Keratinocyte (primary cell): ENCODE data around the gene WRAP73. TPM values are rescaled to one million over a fixed set of nuclear protein-coding genes. Genes with fewer than 3 reads are reported as not detected.

Source experiments
- DNase-seq: peaks from one replicate; pipeline ENCODE4 v3.0.0-alpha.2; 2011; ENCODE audit warnings: low read depth, missing footprints, low spot score
- FAIRE-seq: peaks from 2 replicates; lab custom pipeline; 2011; peaks lifted over from hg19 to GRCh38; lab: Jason Lieb, UNC
- H2AFZ ChIP-seq: 2 replicates; pipeline ENCODE4 v1.6.0; 2012; ENCODE audit warnings: low read length, control low read depth, inconsistent platforms; ENCODE audit not compliant: control insufficient read depth
- H3K27ac ChIP-seq: 2 replicates; pipeline ENCODE4 v1.5.1; 2011; ENCODE audit warnings: low read length; ENCODE audit not compliant: control insufficient read depth, insufficient read depth
- H3K27me3 ChIP-seq: 3 replicates; pipeline ENCODE4 v1.6.0; 2011; ENCODE audit warnings: low read length; ENCODE audit not compliant: control insufficient read depth, insufficient read depth; ENCODE audit errors: extremely low read depth
- H3K36me3 ChIP-seq, 2 experiments: 2 replicates in 1 of 2; 3 replicates in 1 of 2; pipeline ENCODE4 v1.5.1; 2011; ENCODE audit warnings: low read length in 2 of 2, mild to moderate bottlenecking in 1 of 2; ENCODE audit not compliant: control insufficient read depth in 2 of 2, insufficient read depth in 2 of 2; ENCODE audit errors: extremely low read depth in 1 of 2
- H3K4me1 ChIP-seq: 3 replicates; pipeline ENCODE4 v1.5.1; 2011; ENCODE audit warnings: low read length; ENCODE audit not compliant: control insufficient read depth, insufficient read depth; ENCODE audit errors: extremely low read depth
- H3K4me2 ChIP-seq: 3 replicates; pipeline ENCODE4 v1.6.0; 2011; ENCODE audit warnings: low read depth, low read length; ENCODE audit not compliant: control insufficient read depth, insufficient read depth; ENCODE audit errors: extremely low read depth
- H3K4me3 ChIP-seq, 3 experiments: fragments of 200-600 bp in 1 of 3; sonication (generic) in 1 of 3; 2 replicates in 2 of 3; 3 replicates in 1 of 3; pipeline ENCODE4 v1.5.1; 2011 to 2016; ENCODE audit warnings: low read length in 3 of 3, mild to moderate bottlenecking in 3 of 3, control low read depth in 2 of 3, inconsistent platforms in 1 of 3, low read depth in 1 of 3, mixed read lengths in 1 of 3, mixed run types in 1 of 3, moderate library complexity in 1 of 3; ENCODE audit not compliant: control insufficient read depth in 2 of 3, insufficient read depth in 2 of 3; ENCODE audit errors: extremely low read depth in 1 of 3
- H3K79me2 ChIP-seq: 2 replicates; pipeline ENCODE4 v1.6.0; 2012; ENCODE audit warnings: low read length; ENCODE audit not compliant: control insufficient read depth, insufficient read depth
- H3K9ac ChIP-seq: 3 replicates; pipeline ENCODE4 v1.6.0; 2011; ENCODE audit warnings: low read length; ENCODE audit not compliant: control insufficient read depth, insufficient read depth; ENCODE audit errors: extremely low read depth
- H3K9me1 ChIP-seq: 3 replicates; pipeline ENCODE4 v1.6.0; 2011; ENCODE audit warnings: low read length; ENCODE audit not compliant: control insufficient read depth, insufficient read depth; ENCODE audit errors: extremely low read depth
- H3K9me3 ChIP-seq: 2 replicates; pipeline ENCODE4 v1.5.1; 2012; ENCODE audit warnings: low read depth, low read length; ENCODE audit not compliant: control insufficient read depth
- H4K20me1 ChIP-seq: 3 replicates; pipeline ENCODE4 v1.6.0; 2011; ENCODE audit warnings: low read length; ENCODE audit not compliant: control insufficient read depth, insufficient read depth; ENCODE audit errors: extremely low read depth
- CTCF ChIP-seq, 3 experiments: IDR thresholded peaks in 1 of 3; conservative IDR thresholded peaks in 1 of 3; optimal IDR thresholded peaks in 1 of 3; 2 replicates in 2 of 3; 3 replicates in 1 of 3; pipeline versions ENCODE3 to v1.5.1; 2011; ENCODE audit warnings: low read length in 3 of 3, mild to moderate bottlenecking in 3 of 3, moderate library complexity in 2 of 3, control low read depth in 1 of 3, inconsistent platforms in 1 of 3; ENCODE audit not compliant: insufficient read depth in 2 of 3; ENCODE audit errors: extremely low read depth in 1 of 3
- EZH2 ChIP-seq: IDR thresholded peaks from one replicate; pipeline ENCODE4 v1.6.1; 2012; ENCODE audit warnings: inconsistent platforms, mild to moderate bottlenecking, low read length, moderate library complexity
- dilution Hi-C: fragments of 300-500 bp; cut with MboI; formaldehyde crosslinking; loops from one replicate; pipeline ENCODE4 v1.7.0; 2020; ENCODE audit warnings: low sequenced_read_pairs; ENCODE audit not compliant: extremely low pct_ligation_motif_present
- polyA plus RNA-seq, 5 experiments: library from polyadenylated mRNA; depleted of rRNA in 3 of 5; stranded (reverse) in 3 of 5; stranded (forward) in 1 of 5; unstranded in 1 of 5; fragments of >200 nt; gene quantifications; 1 replicate in 1 of 5; 2 replicates in 3 of 5; 3 replicates in 1 of 5; pipeline versions ENCODE4 v1.2.1 to v1.2.3, GENCODE V29; 2011 to 2012; ENCODE audit warnings: missing spikeins in 2 of 5, low read depth in 1 of 5, low replicate concordance in 1 of 5

WRAP73 gene
- polyA plus RNA-seq, 1 donor (not counting 4 experiments of a cell fraction or from before 2014, with no cell fraction given), result 18.9 TPM

GRCh38 chr1:3596663-3597598 is 53.0 kb downstream of the WRAP73 start:
- DNase-seq (no peak), FAIRE-seq (no peak)
- TF ChIP-seq CTCF (optimal IDR thresholded peaks at IDR 0.05 in 1 of 3, IDR thresholded peaks at IDR 0.05 in 1 of 3, conservative IDR thresholded peaks at IDR 0.05 in 1 of 3; ENCODE audit: extremely low read depth in 1 of 3, insufficient read depth in 2 of 3, low read length in 3 of 3) (no peak), EZH2 (no peak)
- Histone ChIP-seq H3K4me1 (peaks cover 6% of the 10 kb centered on the region), H3K9me1 (no peaks in the 10 kb centered on the region), H3K79me2 (no peaks in the 10 kb centered on the region), H4K20me1 (no peaks in the 10 kb centered on the region), H3K4me2 (no peak overlapping the region), H3K4me3 (no peak overlapping the region), H3K36me3 (no peaks in the 10 kb centered on the region), H3K27me3 (no peaks in the 10 kb centered on the region), H3K9ac (no peak overlapping the region), H2AFZ (no peak overlapping the region), H3K9me3 (no peaks in the 10 kb centered on the region), H3K27ac (no peak overlapping the region)
- dilution Hi-C loops, result no loop called here

- H3K9me3 ChIP-seq, result no peaks in the 10 kb centered on the region
- FAIRE-seq (no peak), DNase-seq (no peak)
- H3K4me1 ChIP-seq, result peaks cover 6% of the 10 kb centered on the region
- no peaks in the 10 kb centered on the region for H3K27me3 ChIP-seq
- no peak overlapping the region for H3K27ac ChIP-seq
- no peaks in the 10 kb centered on the region for H3K9me1 ChIP-seq
- dilution Hi-C loops, result no loop called here
- no peak overlapping the region for H3K9ac ChIP-seq
- H3K4me3 ChIP-seq, result no peak overlapping the region
- no peaks in the 10 kb centered on the region for H3K79me2 ChIP-seq
- no peaks in the 10 kb centered on the region for H3K36me3 ChIP-seq
- H4K20me1 ChIP-seq, result no peaks in the 10 kb centered on the region
- TF ChIP-seq EZH2, result no peak
- no peak for TF ChIP-seq CTCF (optimal IDR thresholded peaks at IDR 0.05 in 1 of 3, IDR thresholded peaks at IDR 0.05 in 1 of 3, conservative IDR thresholded peaks at IDR 0.05 in 1 of 3; ENCODE audit: extremely low read depth in 1 of 3, insufficient read depth in 2 of 3, low read length in 3 of 3)
- H2AFZ ChIP-seq, result no peak overlapping the region
- no peak overlapping the region for H3K4me2 ChIP-seq
Observed at GRCh38 chr1:3595949-3596348, 54.0 kb downstream of the WRAP73 start.
